Muscle of arm (tissue), 12 donors: ENCODE data around the gene ST7. TPM values are rescaled to one million over a fixed set of nuclear protein-coding genes. Genes with fewer than 3 reads are reported as not detected.
A peak's percentile ranks its signal among the peaks of the same experiment; 100 is the strongest.

Experiments
- DNase-seq: peaks from one replicate; pipeline ENCODE4 v3.0.0-alpha.2; 2013
- polyA plus RNA-seq, 12 donors: library from polyadenylated mRNA; unstranded; fragments of 120-200 nt; gene quantifications; one replicate each; pipeline ENCODE4 v1.2.1, GENCODE V29; 2013; ENCODE audit not compliant: insufficient read length in 12 of 12

Gene ST7
- polyA plus RNA-seq, 12 donors, result 16.0 to 22.8 (median 19.6) TPM; not detected in 1

- no peak for DNase-seq
Measured at GRCh38 chr7:117062300-117062699, 109.0 kb downstream of the ST7 start.

DNA sequence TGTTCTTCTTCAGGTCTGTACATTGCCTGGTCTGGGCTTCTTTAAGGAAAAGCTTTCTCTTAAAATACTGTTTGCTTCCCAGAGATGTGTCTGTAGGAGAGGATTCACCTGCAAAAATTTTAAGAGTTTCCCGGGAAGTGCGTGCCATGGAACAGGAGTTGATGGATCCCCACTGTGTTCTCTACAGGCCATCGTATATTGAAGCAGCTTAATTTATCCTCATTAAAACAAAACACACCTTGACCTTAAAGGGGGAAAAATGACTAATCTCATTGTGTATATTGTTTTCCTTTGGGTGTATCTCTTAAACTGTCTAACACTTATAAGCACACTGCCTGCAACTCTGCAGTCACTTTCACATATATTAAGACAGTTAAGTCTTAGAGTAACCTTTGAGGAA lies 111.4 kb downstream of the ST7 start:
- DNase-seq, result no peak

- no peak for DNase-seq
Measured at GRCh38 chr7:117065571-117066150, 112.4 kb downstream of the ST7 start.

DNA sequence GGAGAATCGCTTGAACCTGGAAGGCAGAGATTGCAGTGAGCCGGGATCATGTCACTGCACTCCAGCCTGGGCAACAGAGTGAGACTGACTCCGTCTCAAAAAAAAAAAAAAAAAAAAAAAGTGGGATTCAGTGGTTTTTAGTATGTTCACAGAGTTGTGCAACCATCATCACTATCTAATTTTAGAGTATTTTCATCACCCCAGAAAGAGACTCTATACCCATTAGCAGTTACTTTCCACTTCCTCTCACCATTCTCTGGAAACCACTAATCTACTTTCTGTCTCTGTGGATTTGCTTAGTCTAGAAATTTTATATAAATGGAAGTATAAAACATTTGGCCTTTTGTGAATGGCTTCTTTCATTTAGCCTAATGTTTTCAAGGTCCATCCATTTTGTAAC lies 113.4 kb downstream of the ST7 start:
- DNase-seq, result no peak

DNA sequence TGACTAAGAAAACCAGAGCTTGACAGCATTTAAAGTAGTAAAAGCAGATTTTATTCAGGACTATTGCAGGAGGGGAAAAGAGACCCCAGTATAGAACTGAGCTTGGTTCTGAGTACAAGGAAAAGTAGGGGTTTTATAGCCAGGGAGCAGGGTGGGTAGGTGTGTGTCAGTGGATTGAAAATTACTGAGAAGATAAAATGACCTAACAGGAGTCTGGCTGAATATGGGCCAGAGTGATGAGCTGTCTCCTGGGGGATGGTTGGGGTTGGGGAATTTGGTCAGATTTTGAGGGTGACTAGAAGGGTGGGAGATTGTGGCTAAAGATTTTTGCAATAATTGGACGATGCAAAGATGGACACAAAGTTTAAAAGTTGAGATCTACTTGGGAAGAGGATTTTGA lies 114.0 kb downstream of the ST7 start:
- DNase-seq, result no peak

- no peak for DNase-seq
Measured at GRCh38 chr7:117068511-117069145, 115.3 kb downstream of the ST7 start.

DNA sequence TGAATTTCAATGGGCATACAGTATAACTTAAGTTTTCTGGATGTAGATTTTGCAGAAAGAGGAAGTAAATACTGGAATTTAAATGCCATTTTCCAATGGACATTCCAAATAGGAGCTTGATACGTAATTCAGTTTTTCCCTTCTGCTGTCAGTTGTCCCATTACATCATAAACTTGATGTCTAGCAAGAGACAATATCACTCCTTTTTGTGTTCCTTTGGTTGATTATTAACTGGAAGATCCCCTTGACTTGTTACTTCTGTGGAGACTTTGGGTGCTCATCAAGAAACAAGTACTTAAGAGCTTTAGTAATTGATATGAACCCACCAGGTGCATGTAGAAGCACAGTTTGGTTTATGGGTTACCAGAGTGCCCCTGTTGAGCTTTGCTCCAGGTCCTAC lies 116.1 kb downstream of the ST7 start:
- no peak for DNase-seq

- no peak for DNase-seq
Measured at GRCh38 chr7:117071551-117071950, 118.2 kb downstream of the ST7 start.

GRCh38 chr7:117072620-117073118 lies 119.4 kb downstream of the ST7 start:
- DNase-seq, result peak; percentile 31

GRCh38 chr7:117074378-117074777 lies 121.1 kb downstream of the ST7 start:
- DNase-seq, result no peak

- DNase-seq, result no peak
Measured at GRCh38 chr7:117075934-117076333, 122.6 kb downstream of the ST7 start.

GRCh38 chr7:117076426-117076943 lies 123.2 kb downstream of the ST7 start:
- DNase-seq, result no peak

DNA sequence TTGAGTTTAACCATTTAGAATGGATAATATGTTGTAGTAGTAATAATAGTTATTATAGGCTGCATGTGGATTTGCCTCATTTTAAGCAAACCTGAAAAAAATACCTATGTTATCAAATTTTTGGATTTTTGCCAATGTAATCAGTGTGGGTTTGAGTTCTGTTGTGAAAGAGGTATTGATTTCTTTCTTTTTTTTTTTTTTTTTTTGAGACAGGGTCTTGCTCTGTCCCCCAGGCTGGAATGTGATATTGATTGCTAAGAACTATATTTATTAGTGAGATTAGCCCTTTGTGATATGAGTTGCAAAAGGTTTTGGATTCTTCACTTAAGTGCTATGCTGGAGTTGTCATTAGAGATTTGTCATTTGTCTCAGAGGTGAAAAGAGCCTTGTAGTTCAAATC lies 124.4 kb downstream of the ST7 start:
- no peak for DNase-seq

- no peak for DNase-seq
Measured at GRCh38 chr7:117082647-117083046, 129.3 kb downstream of the ST7 start.

GRCh38 chr7:117083648-117084047 lies 130.3 kb downstream of the ST7 start:
- no peak for DNase-seq

- no peak for DNase-seq
Measured at GRCh38 chr7:117084286-117084685, 131.0 kb downstream of the ST7 start.

GRCh38 chr7:117085275-117085674 lies 132.0 kb downstream of the ST7 start:
- no peak for DNase-seq

DNA sequence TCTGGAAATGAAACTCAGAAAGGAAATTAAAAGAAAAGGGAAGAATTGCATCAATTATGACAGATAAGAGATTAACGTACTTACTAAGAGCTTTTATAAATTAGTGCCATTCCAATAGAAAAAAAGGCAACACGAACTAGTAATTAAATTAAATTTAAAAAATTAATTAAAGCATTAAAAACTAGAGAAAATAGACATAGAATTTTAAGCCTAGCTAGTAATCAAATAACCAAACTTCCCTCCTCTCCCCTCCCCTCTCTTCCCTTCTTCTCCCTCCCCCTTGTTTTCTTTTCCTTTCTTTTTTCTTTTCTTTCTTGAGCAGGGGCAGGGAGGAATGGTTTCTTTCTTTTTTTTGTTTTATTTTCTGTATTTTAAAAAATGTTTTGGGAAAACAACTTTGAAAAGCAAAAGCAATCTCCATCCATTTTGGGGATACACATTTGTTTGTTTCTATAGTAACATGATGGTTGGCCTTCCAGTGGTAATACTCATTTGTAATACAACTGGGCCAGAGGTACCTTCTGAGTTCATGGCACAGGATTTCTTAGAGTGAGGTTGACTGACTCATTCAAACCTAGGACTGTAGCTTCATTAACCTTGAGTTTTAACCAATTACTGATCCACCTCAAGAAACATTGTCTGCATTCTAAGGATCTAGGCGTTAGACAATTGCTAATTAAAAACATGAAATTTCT lies 132.6 kb downstream of the ST7 start:
- no peak for DNase-seq

DNA sequence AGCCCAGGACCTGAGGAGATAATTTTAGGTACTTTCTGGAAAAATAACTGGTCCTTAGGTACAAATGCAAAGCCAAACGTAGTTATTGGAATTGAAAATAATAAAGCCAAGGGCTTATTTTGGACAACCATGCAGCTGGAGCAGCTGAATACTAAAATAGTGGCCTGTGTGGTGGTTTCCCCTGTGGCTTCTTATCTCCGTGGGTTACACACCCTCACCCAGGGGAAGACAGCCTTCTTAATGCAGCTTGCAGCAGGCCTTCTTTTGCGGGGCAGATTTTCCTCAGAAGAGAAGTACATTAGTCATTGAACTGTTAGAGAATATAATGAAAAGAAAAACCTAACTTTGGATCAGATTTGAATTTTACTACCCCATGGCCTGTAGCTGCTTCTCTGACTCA lies 133.5 kb downstream of the ST7 start:
- DNase-seq, result no peak

- DNase-seq, result no peak
Measured at GRCh38 chr7:117087639-117088396, 134.5 kb downstream of the ST7 start.

- no peak for DNase-seq
Measured at GRCh38 chr7:117088623-117089194, 135.4 kb downstream of the ST7 start.

GRCh38 chr7:117090791-117091190 lies 137.5 kb downstream of the ST7 start:
- DNase-seq, result no peak
